ENCODE data around the gene RHOBTB1. TPM values are rescaled to one million over a fixed set of nuclear protein-coding genes. Genes with fewer than 3 reads are reported as not detected.
A peak's percentile ranks its signal among the peaks of the same experiment; 100 is the strongest.
"Not testable (repeated sequence)": the region's sequence is repeated elsewhere in the genome, so short reads cannot be mapped to it uniquely, and the experiment has no call there.

The RHOBTB1 gene
- 41.8 and 48.5 TPM in 2 replicates for polyA plus RNA-seq (2014; cell fraction: cytosol; rRNA removed)
- polyA plus RNA-seq (2014; cell fraction: nucleus; rRNA removed) = 66.6 and 67.1 TPM in 2 replicates

- DNase-seq (ENCODE audit: low spot score) = peak; percentile 86
Observed at GRCh38 chr10:60944058-60944909, at the start of gene RHOBTB1. RHOBTB1 (minus strand) TSS chr10:60944185; CDS start chr10:60911542, 32,643 bp downstream.

GRCh38 chr10:60992636-60993035 lies 48.7 kb upstream of the RHOBTB1 start:
- DNase-seq (ENCODE audit: low spot score) = no peak

GRCh38 chr10:60990663-60991062 lies 46.7 kb upstream of the RHOBTB1 start:
- peak; percentile 96 for DNase-seq (ENCODE audit: low spot score)

DNA sequence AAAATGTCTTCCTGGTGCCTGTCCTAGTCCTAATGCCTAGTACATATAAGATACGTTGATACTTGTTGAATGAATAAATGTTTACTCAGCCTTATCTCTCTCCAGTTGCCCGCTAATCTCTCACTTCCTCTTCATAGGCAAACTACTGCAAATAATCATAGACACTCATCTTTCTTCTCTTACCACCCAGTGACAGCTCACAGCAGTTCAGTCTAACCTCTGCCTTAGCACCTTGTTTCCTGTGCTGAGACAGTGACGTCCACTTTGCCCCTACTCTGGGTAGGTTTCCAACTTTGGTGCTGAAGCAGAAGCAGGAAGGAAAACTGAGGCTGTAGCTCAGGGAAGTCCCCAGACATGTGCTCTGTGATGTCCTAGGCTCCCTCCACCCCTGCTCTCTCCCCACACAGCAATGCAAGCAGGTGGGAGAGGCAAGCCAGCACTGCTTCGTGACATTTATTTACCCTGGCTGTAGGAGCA lies 45.5 kb upstream of the RHOBTB1 start:
- DNase-seq (ENCODE audit: low spot score) = no peak

- DNase-seq (ENCODE audit: low spot score) = no peak
Observed at GRCh38 chr10:60986791-60987190, 42.8 kb upstream of the RHOBTB1 start.

- no peak for DNase-seq (ENCODE audit: low spot score)
Observed at GRCh38 chr10:60985951-60986350, 42.0 kb upstream of the RHOBTB1 start.

DNA sequence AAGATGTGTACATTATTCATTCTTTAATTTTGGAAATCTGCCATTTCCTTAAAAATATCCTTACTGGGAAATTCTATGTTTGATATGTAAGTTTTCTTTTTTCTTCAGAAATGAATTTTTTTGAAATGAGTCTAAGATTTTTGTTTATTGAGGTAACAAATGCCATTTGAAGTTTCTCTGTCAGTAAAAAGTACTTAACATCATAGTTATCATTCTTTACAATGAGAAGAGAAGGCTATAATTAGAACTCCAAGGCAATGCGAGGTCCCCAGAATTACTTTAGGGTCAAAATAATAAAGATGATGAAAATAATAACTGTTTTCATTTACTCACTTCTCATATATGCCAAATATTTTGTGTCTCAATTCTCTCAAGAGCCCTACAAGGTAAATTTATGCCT lies 37.0 kb upstream of the RHOBTB1 start:
- no peak for DNase-seq (ENCODE audit: low spot score)

DNA sequence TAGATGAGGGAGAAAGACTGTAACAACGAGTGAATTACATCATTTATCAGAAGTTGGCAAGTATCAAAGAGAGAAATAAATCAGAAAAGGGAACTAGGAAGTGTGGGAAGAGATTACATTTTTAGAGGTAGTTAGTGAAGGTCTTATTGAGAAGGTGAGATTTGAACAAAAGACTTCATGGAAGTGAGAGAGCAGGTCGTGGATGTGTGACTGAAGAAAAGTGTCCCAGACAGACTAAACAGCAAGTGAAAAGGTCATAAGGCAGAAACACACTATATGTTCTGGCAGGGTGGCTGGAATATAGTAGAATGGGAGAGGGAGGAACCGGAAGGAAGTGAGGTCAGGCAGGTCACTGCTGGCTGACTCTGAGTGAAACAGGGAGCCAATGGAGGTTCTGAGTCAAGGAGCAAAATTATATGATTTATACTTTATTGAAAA lies 35.7 kb upstream of the RHOBTB1 start:
- no peak for DNase-seq (ENCODE audit: low spot score)

DNA sequence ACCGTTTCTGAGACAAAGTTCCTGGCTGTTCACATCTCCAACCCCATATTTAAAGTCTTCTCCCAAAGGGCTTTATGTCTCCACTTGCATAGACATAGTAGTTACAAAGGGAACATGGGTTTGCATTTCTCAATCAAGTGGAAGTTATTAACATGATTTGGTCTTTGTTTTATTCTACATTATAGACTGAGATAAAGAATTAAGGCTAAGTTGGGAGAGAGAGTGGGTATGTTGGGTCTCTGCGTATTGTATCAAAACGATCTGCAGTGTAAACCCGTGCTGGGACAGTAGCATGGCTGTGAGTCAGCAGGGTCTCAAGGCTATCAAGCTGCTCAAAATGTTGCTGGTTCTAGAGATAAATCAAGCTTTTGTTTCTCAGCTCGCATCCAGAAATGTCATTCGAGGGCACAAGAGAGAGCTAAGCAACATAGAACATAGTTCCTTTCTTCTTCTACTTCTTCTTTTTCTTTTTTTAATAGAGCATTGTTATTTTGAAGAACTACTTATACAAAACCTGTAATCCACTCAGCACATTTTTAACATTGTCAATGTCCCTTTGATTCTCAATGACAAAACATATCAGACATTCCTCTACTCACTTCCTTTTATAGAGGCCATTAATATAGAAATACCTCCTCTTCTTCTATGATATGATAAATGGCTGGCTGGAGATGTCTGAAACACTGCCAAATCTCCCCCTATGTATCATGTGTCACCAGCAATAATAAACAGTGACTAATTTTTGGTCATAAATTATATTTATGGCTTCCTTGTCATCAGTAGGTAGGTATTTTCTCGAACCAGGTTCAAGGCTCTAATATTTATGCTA lies 34.5 kb upstream of the RHOBTB1 start:
- no peak for DNase-seq (ENCODE audit: low spot score)

- DNase-seq (ENCODE audit: low spot score) = no peak
Observed at GRCh38 chr10:60977161-60978122, 33.5 kb upstream of the RHOBTB1 start.

DNA sequence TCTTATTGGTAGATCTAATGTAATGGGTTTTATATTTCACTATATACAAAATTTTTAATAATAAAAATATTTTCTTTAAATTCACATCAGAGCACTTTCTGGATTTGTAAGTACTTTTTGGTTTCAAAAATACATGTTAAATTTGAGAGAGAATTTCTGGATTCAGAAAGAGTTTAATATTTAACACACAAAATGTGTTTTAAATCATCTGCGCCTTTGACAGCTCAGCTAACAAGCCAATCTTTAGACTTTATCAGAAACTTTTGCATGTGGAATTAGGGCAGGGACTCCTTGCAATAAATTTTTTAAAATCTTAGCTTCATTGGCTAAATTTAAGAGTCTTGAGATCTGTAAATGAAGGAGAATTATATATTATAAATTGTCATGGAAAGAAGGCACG lies 32.7 kb upstream of the RHOBTB1 start:
- DNase-seq (ENCODE audit: low spot score) = no peak

GRCh38 chr10:60975716-60976115 lies 31.7 kb upstream of the RHOBTB1 start:
- no peak for DNase-seq (ENCODE audit: low spot score)

DNA sequence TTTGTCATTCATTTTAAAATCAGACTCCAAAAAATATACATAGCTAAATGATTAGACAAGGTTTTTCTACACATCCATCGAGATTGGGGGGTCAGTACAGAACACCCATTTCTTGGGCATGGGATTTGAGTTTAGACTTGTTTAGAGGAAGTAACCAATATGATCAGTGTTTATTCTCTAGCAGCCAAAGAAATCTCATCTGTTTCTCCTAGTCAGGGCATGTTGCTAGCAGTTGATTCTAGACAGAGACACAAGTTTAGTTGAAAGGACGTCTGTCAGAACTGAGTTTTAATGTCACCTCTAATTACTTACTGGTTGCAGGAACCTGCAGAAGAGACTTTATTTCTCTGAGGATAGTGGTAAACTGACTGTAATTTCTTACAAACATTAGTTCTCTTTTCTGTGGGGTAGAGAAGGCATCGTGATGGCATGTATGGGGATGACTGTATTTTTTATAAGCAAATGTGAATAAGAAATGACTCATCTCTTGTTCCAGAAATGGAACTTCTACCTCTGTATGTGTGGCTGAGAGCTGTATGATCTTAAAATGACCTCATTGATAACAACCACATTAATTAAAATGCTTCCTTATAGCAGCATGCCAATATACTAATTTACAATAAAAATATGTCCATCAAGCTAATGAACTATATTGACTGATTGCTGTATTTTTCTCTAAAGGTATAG lies 30.6 kb upstream of the RHOBTB1 start:
- no peak for DNase-seq (ENCODE audit: low spot score)

- DNase-seq (ENCODE audit: low spot score) = no peak
Observed at GRCh38 chr10:60973086-60973485, 29.1 kb upstream of the RHOBTB1 start.

DNA sequence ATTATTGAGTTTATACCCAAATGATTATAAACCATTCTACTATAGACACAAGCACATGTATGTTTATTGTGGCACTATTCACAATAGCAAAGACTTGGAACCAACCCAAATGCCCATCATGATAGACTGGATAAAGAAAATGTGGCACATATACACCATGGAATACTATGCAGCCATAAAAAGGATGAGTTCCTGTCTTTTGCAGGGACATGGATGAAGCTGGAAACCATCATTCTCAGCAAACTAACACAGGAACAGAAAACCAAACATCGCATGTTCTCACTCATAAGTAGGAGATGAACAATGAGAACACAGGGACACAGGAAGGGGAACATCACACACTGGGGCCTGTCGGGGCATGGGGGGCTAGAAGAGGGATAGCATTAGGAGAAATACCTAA lies 28.2 kb upstream of the RHOBTB1 start:
- DNase-seq (ENCODE audit: low spot score) = not testable (repeated sequence)

GRCh38 chr10:60970526-60970925 lies 26.5 kb upstream of the RHOBTB1 start:
- no peak for DNase-seq (ENCODE audit: low spot score)

GRCh38 chr10:60968504-60968903 lies 24.5 kb upstream of the RHOBTB1 start:
- DNase-seq (ENCODE audit: low spot score) = no peak

DNA sequence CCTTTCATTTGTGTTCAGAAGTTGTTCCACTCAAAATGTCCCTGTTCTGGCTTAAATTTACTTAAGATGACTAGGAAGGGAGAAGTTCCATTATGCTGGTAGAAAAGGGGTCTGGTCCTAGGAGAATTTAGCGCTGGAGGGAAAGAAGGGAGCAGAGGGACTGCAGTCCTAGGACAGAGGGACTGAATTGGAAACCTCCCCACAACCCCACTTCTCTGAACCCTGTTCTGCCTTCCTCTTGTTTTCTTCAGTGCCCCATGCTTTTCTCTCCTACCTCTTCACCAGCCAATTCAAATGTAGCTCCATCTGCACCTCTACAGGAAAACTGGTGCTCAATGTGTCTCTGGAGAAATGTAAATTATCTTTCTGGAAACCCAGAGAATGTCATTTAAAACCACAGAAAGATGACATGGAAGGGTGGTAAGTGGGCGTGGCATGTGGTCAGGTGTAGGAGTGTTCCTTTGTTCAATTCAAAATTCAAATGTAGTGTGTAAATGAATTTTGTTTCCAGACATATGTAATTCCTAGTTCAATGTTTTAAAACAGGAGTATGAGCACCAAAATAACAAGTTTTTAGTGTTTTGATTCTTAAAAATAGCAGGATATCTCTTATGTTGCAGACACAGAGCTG lies 24.0 kb upstream of the RHOBTB1 start:
- DNase-seq (ENCODE audit: low spot score) = no peak

DNA sequence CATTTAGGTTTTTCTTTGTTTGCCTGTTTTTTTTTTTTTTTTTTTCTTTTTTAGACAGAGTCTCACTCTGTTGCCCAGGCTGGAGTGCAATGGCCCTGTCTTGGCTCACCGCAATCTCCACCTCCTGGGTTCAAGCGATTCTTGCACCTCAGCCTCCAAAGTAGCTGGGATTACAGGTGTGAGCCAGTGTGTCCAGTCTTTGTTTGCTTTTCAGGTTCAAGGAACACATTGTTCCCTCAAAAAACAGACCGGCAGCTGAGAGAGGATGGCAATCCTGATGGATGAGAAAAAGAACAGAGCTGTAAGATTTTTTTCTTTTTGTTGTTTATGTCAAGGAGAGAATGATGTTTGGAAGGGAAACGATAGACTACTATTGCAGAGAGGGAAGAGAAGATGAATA lies 23.3 kb upstream of the RHOBTB1 start:
- DNase-seq (ENCODE audit: low spot score) = no peak

- no peak for DNase-seq (ENCODE audit: low spot score)
Observed at GRCh38 chr10:60965696-60966095, 21.7 kb upstream of the RHOBTB1 start.

All from SK-N-DZ (cell line).